ENCODE measurements around the gene FRG1.
"Not testable (repeated sequence)": the region's sequence is repeated elsewhere in the genome, so short reads cannot be mapped to it uniquely, and the experiment has no call there.

FRG1 gene

GRCh38 chr4:189940178-189941004 is at the start of gene FRG1:
Gene FRG1 (plus strand): TSS chr4:189940872. CDS start chr4:189941010, 138 bp downstream.
- peak; percentile 95 for DNase-seq (ENCODE audit: low read depth)

- DNase-seq (ENCODE audit: low read depth) = no peak
These were observed 43.0 kb upstream of the FRG1 start for GRCh38 chr4:189897667-189898066.

- DNase-seq (ENCODE audit: low read depth) = not testable (repeated sequence)
These were observed 41.1 kb upstream of the FRG1 start for GRCh38 chr4:189899481-189900015.

DNA sequence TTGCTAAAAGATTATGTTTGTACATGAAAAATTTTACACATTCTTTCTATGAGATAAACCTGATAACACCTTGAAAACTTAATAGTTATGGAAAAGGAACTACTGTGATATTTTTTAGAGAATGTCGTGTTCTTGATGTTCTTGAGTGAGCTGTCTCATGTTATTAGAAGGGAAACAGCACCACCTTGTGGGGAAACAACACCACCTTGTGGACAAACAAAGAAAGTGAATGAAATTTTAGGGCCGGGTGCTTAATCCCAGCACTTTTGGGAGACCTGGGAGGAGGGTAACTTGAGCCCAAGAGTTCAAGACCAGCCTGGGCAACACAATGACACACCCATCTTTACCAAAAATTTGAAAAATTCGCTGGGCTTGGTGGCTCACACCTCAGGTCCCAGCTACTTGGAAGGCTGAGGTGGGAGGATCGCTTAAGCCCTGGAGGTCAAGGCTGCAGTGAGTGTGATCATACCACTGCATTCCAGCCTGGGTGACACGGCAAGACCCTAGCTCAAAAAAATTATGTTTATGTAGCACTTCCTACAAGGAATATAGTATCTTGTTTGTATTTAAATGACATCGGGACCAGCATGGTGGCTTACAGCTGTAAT is 36.1 kb upstream of the FRG1 start:
- DNase-seq (ENCODE audit: low read depth) = not testable (repeated sequence)

GRCh38 chr4:189912170-189912569 is 28.5 kb upstream of the FRG1 start:
- DNase-seq (ENCODE audit: low read depth) = no peak

GRCh38 chr4:189917161-189917891 is 23.3 kb upstream of the FRG1 start:
- no peak for DNase-seq (ENCODE audit: low read depth)

DNA sequence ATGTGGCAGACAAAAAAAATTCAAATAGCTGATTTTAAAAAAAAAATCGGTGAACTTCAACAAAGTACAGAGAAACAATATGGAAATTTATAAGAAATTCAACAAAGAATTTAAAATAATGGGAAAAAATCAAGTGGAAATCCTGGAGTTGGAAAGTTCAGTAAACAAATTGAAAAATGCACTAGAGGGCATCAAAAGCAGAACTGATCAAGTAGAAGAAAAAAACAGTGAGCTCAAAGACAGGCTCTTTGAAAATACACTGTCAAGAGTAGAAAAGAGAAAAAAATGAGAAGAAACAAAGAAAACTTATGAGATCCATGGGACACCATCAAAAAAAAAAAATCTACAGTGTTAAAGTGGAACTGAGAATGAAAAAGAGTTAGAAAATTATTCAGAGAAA is 19.6 kb upstream of the FRG1 start:
- DNase-seq (ENCODE audit: low read depth) = no peak

GRCh38 chr4:189926742-189927141 is 13.9 kb upstream of the FRG1 start:
- DNase-seq (ENCODE audit: low read depth) = not testable (repeated sequence)

- DNase-seq (ENCODE audit: low read depth) = peak; percentile 3
These were observed 356 bp downstream of the FRG1 start for GRCh38 chr4:189941005-189941450.

DNA sequence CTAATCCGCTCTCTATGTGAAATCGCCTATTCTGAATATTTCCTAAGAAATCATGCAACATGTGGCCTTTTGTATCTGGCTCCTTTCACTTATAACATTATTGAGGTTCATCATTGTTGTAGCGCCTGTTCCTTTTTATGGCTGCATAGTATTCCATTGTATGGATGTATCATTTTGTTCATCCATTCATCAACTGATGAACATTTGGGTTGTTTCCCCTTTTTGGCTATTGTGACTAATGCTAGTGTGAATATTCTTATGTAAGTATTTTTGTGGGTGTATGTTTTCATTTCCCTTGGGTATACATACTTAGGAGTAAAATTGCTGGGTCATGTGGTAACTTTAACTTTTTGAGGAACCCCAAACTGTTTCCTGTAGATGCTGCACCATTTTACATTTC is 1.7 kb downstream of the FRG1 start:
- DNase-seq (ENCODE audit: low read depth) = not testable (repeated sequence)

GRCh38 chr4:189944077-189944476 is 3.4 kb downstream of the FRG1 start:
- not testable (repeated sequence) for DNase-seq (ENCODE audit: low read depth)

DNA sequence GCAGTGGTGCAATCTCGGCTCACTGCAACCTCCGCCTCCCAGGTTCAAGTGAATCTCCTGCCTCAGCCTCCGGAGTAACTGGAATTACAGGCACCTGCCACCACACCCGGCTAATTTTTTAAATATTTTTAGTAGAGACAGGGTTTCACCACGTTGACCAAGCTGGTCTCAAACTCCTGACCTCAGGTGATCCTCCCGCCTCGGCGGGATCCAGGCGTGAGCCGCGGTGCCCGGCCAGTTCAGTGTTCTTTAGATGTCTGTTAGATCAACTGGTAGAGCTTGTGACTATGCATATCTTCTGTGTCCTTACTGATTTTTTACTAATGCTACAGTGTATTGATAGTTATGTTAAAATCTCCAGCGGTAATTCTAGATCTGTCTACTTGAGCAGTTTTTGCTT is 6.2 kb downstream of the FRG1 start:
- not testable (repeated sequence) for DNase-seq (ENCODE audit: low read depth)

- not testable (repeated sequence) for DNase-seq (ENCODE audit: low read depth)
These were observed 7.8 kb downstream of the FRG1 start for GRCh38 chr4:189948486-189948885.

DNA sequence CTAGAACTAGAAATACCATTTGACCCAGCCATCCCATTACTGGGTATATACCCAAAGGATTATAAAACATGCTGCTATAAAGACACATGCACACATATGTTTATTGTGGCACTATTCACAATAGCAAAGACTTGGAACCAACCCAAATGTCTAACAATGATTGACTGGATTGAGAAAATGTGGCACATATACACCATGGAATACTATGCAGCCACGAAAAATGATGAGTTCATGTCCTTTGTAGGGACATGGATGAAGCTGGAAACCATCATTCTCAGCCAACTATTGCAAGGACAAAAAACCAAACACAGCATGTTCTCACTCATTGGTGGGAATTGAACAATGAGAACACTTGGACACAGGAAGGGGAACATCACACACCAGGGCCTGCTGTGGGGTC is 28.6 kb downstream of the FRG1 start:
- DNase-seq (ENCODE audit: low read depth) = not testable (repeated sequence)

- DNase-seq (ENCODE audit: low read depth) = no peak
These were observed 33.0 kb downstream of the FRG1 start for GRCh38 chr4:189973646-189974045.

- DNase-seq (ENCODE audit: low read depth) = no peak
These were observed 33.4 kb downstream of the FRG1 start for GRCh38 chr4:189974056-189974455.

DNA sequence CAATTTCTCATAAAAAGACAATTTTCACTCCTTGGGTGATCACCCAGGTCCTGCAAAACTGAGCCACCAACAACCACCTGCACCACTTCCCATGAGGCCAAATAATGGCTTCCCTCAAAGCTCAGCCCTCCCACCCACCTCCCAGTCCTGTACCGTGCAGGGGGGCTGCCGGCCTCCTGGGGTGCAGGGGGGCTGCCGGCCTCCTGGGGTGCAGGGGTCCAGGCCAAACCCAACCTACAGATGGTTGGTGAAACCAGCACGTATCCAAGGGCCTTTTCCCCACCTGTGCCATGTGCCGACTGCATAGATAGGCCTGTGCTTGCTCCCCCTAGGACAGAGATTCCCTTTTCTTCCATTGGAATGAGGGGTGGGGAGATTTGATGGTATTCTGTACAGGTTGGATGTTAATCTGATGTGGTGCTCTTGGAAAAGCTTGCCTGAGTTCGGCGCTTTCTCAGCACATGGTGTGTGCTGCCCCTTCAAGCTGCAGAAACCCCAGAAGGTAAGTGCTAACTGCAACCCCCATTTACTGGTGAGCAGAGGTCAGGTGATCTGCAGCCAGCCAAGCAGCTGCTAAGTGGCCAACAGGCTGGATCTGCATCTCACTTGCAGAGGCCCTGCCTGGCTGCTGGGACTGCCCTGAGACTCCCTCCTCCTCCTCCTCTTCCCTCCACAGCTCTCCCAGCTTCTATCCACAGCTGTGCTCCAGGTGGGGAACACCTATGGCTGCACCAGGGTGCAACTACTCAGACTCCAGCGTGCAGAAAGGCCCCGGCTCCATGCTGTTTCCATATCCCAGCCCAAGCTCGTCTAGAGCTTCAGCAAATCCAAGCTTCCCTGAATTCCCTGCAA is 38.8 kb downstream of the FRG1 start:
- no peak for DNase-seq (ENCODE audit: low read depth)

DNA sequence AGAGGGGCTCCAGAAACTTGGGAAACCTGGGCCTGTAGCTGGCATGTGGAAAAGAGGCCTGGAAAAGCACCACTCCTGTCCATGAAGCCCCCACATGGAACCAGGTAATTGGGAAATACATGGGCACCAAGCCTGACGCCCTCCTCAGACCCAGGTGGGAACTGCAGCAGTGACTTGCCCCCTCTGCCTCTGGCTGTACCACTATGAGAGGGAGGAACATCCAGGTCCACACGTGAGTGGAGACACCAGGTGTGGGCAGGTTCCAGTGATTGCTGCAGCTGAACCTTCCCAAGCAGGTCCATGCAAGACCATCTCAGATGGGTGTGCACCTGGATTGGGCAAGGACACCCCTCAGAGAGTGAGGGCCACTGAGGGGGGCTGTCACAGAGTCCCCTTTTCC is 39.6 kb downstream of the FRG1 start:
- not testable (repeated sequence) for DNase-seq (ENCODE audit: low read depth)

GRCh38 chr4:189981970-189982369 is 41.3 kb downstream of the FRG1 start:
- no peak for DNase-seq (ENCODE audit: low read depth)

DNA sequence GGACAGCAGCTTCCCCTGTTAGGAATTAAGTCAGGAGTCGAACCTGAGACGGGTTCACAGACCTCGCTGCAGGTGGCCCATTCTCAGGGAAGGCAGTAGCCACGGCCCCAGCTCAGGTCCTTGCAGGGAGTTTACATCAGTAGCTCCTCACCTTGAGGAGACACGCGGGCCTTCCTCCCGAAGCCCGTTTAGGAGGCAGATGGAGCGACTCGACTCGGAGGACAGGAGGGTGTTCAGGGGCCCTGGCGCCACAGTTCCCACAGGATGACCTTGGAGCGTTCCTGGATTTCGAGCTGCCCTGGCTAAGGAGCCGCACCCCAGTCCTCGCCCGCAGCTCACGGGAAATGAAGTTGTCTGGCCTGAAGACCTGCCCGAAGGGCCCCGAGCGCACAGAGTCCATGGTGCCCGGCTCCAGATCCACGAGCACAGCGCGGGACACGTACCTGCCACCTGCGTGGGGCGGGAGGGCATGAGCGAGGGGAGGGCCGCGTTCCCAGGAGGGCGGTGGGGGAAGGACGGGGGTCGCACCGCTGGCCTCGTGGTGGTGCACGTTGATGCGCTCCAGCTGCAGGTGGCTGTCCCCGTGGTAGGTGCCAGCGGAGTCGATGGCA is 43.3 kb downstream of the FRG1 start:
- not testable (repeated sequence) for DNase-seq (ENCODE audit: low read depth)

DNA sequence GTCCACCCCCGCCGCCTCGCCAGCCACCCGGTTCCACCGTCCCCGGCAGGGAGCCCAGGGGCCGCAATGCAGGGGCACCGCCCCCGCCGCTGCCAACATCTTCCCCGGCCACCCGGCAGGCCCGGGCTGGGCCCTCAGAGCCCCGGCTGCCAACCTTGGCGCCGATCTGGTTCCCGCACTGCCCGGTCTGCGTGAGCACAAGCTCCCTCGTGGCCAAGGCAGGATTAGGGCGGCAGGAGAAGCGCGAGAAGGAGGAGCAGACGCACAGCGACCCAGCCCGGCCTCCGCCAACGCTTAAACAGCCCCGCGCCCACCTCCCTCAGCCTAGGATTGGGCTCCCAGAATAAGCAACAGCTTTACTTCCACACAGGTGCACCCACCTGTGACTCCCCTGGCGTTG is 44.0 kb downstream of the FRG1 start:
- DNase-seq (ENCODE audit: low read depth) = not testable (repeated sequence)
